Measurements from ENCODE around the gene FBN2.

DNA sequence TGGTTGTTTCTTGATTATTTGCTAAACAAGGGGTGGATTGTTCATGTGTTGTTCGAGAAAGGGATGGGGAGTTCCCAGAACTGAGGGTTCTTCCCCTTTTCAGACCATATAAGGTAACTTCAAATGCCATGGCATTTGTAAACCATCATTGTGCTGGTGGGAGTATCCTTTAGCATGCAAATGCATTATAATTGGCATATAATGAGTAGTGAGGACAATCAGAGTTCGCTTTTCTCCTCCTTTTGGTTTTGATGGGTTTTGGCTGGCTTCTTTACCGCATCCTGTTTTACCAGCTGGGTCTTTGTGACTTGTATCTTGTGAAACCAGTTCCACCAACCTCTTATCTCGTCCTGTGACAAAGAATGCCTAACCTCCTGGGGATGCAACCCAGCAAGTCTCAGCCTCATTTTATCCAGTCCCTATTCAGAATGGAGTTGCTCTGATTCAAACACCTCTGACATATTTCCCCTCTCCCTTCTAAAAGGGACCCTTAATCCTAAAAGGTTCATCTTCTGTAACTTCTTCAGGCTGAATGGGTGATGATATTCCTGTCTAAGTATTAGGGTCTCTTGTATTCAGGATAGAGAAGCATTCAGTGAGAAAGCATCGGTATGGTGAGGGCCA lies 8.7 kb upstream of the FBN2 start:
- TF ChIP-seq EZH2 (IDR thresholded peaks at IDR 0.05) (no peak), POLR2AphosphoS5 (IDR thresholded peaks at IDR 0.05; ENCODE audit: borderline replicate concordance, low read depth, low read length) (no peak), FOXP2 (optimal IDR thresholded peaks at IDR 0.05; ENCODE audit: control extremely low read depth, extremely low read length, insufficient read depth) (no peak)
